Stimulated activated CD4-positive, alpha-beta T cell treated with anti-CD3 and anti-CD28 coated beads, Interleukin-1b, Interleukin-23, amount 100 ng/mL, for 1 hour (primary cell): ENCODE data around the gene FAM131A.

Experiments used
- DNase-seq, 2 donors: peaks; one replicate each; pipeline ENCODE4 v3.0.0-alpha.2; 2020; ENCODE audit warnings: low read depth in 2 of 2

FAM131A gene

GRCh38 chr3:184357248-184358123 lies 20.1 kb downstream of the FAM131A start:
- DNase-seq: no peak

- DNase-seq: no peak
These were observed 20.8 kb downstream of the FAM131A start for GRCh38 chr3:184358124-184358767.

GRCh38 chr3:184358921-184359350 lies 21.5 kb downstream of the FAM131A start:
- no peak for DNase-seq

GRCh38 chr3:184359610-184360009 lies 22.2 kb downstream of the FAM131A start:
- no peak for DNase-seq

- no peak for DNase-seq
These were observed 22.9 kb downstream of the FAM131A start for GRCh38 chr3:184360070-184360928.

GRCh38 chr3:184360929-184361531 lies 23.6 kb downstream of the FAM131A start:
- no peak for DNase-seq

GRCh38 chr3:184361532-184361931 lies 24.1 kb downstream of the FAM131A start, which contains the start of the genes CLCN2 and POLR2H:
Gene CLCN2, minus strand, starts transcription at chr3:184361605. Its CDS starts 126 bp downstream, at chr3:184361479.
Gene POLR2H, plus strand, starts transcription at chr3:184361710. Its CDS starts 1,783 bp downstream, at chr3:184363493.
- DNase-seq: peak in 1 of 2 donors; percentile 17

- DNase-seq: peak in 1 of 2 donors; percentile 23
These were observed 24.7 kb downstream of the FAM131A start for GRCh38 chr3:184361932-184362667.

- DNase-seq: peak; percentile 79 to 88
These were observed 25.5 kb downstream of the FAM131A start for GRCh38 chr3:184362668-184363546.

GRCh38 chr3:184366619-184367289 lies 29.4 kb downstream of the FAM131A start:
- DNase-seq: no peak

GRCh38 chr3:184368116-184368515 lies 30.7 kb downstream of the FAM131A start:
- DNase-seq: no peak

GRCh38 chr3:184368586-184369183 lies 31.3 kb downstream of the FAM131A start:
- no peak for DNase-seq

GRCh38 chr3:184371570-184372018 lies 34.2 kb downstream of the FAM131A start:
- peak in 1 of 2 donors; percentile 41 for DNase-seq

- no peak for DNase-seq
These were observed 35.0 kb downstream of the FAM131A start for GRCh38 chr3:184372296-184372821.

GRCh38 chr3:184372911-184373310 lies 35.5 kb downstream of the FAM131A start:
- no peak for DNase-seq

- no peak for DNase-seq
These were observed 36.0 kb downstream of the FAM131A start for GRCh38 chr3:184373422-184373821.

- no peak for DNase-seq
These were observed 38.5 kb downstream of the FAM131A start for GRCh38 chr3:184375747-184376461.

- DNase-seq: no peak
These were observed 40.0 kb downstream of the FAM131A start for GRCh38 chr3:184377374-184377773.
